Bronchial epithelial cell (primary cell): ENCODE measurements around the gene SSX2IP. TPM values are rescaled to one million over a fixed set of nuclear protein-coding genes. Genes with fewer than 3 reads are reported as not detected.

Experiments
- DNase-seq: peaks from one replicate; pipeline ENCODE4 v3.0.0-alpha.2; 2010; ENCODE audit warnings: low read depth
- FAIRE-seq: peaks from 2 replicates; lab custom pipeline; 2011; peaks lifted over from hg19 to GRCh38; lab: Jason Lieb, UNC
- H3K27me3 ChIP-seq: 2 replicates; pipeline ENCODE4 v1.5.1; 2011; ENCODE audit warnings: low read length; ENCODE audit not compliant: control insufficient read depth, insufficient read depth
- H3K36me3 ChIP-seq: 2 replicates; pipeline ENCODE4 v1.5.1; 2011; ENCODE audit warnings: low read length; ENCODE audit not compliant: control insufficient read depth, insufficient read depth
- H3K4me3 ChIP-seq: 2 replicates; pipeline ENCODE4 v1.5.1; 2011; ENCODE audit warnings: mild to moderate bottlenecking, low read depth, low read length, control low read depth
- CTCF ChIP-seq: IDR thresholded peaks from 2 replicates; pipeline ENCODE4 v1.5.1; 2011; ENCODE audit warnings: mild to moderate bottlenecking, moderate library complexity, low read length, control low read depth, inconsistent platforms; ENCODE audit not compliant: insufficient read depth, severe bottlenecking
- total RNA-seq: library from RNA; depleted of rRNA; stranded (reverse); fragments of >200 nt; gene quantifications from 2 replicates; pipeline ENCODE4 v1.2.1, GENCODE V29; 2014

The SSX2IP gene
- total RNA-seq, 1 donor from 2014 or later = 11.6 TPM

- TF ChIP-seq CTCF = no peak
- Histone ChIP-seq H3K36me3 (no peaks in the 10 kb centered on the region), H3K4me3 (no peak overlapping the region), H3K27me3 (no peaks in the 10 kb centered on the region)
- DNase-seq = no peak
- no peak for FAIRE-seq
These were observed 8.2 kb downstream of the SSX2IP start for GRCh38 chr1:84682047-84682446.

GRCh38 chr1:84677415-84678099 lies 12.7 kb downstream of the SSX2IP start:
- TF ChIP-seq CTCF = no peak
- no peak overlapping the region for H3K4me3 ChIP-seq
- FAIRE-seq (no peak), DNase-seq (no peak)
- no peaks in the 10 kb centered on the region for H3K36me3 ChIP-seq
- H3K27me3 ChIP-seq = no peaks in the 10 kb centered on the region

GRCh38 chr1:84675631-84676030 lies 14.6 kb downstream of the SSX2IP start:
- no peak for DNase-seq
- no peak for TF ChIP-seq CTCF
- Histone ChIP-seq H3K36me3 (no peaks in the 10 kb centered on the region), H3K27me3 (no peaks in the 10 kb centered on the region), H3K4me3 (no peak overlapping the region)
- FAIRE-seq = no peak

GRCh38 chr1:84675106-84675505 lies 15.2 kb downstream of the SSX2IP start:
- H3K36me3 ChIP-seq = no peaks in the 10 kb centered on the region
- H3K4me3 ChIP-seq = no peak overlapping the region
- no peak for TF ChIP-seq CTCF
- no peaks in the 10 kb centered on the region for H3K27me3 ChIP-seq
- DNase-seq (peak; percentile 41), FAIRE-seq (no peak)

GRCh38 chr1:84674705-84675104 lies 15.6 kb downstream of the SSX2IP start:
- FAIRE-seq (no peak), DNase-seq (peak; percentile 21)
- no peak for TF ChIP-seq CTCF
- Histone ChIP-seq H3K36me3 (no peaks in the 10 kb centered on the region), H3K4me3 (no peak overlapping the region), H3K27me3 (no peaks in the 10 kb centered on the region)

- Histone ChIP-seq H3K27me3 (no peaks in the 10 kb centered on the region), H3K4me3 (no peak overlapping the region), H3K36me3 (no peaks in the 10 kb centered on the region)
- TF ChIP-seq CTCF = no peak
- FAIRE-seq = no peak
- DNase-seq = no peak
These were observed 16.2 kb downstream of the SSX2IP start for GRCh38 chr1:84674021-84674420.
